GM18868 (cell line): ENCODE results near the gene LHPP.

ENCODE experiments used
- ATAC-seq: cut with Tn5 transposase; IDR thresholded peaks from one replicate; pipeline ENCODE4 v1.9.1; 2021; ENCODE audit warnings: mild to moderate bottlenecking, moderate library complexity; ENCODE audit not compliant: unreplicated experiment

The LHPP gene

GRCh38 chr10:124469956-124470484, 8.4 kb downstream of the LHPP start:
- no peak for ATAC-seq

- ATAC-seq: no peak
These were observed 9.2 kb downstream of the LHPP start for GRCh38 chr10:124470544-124471434.

DNA sequence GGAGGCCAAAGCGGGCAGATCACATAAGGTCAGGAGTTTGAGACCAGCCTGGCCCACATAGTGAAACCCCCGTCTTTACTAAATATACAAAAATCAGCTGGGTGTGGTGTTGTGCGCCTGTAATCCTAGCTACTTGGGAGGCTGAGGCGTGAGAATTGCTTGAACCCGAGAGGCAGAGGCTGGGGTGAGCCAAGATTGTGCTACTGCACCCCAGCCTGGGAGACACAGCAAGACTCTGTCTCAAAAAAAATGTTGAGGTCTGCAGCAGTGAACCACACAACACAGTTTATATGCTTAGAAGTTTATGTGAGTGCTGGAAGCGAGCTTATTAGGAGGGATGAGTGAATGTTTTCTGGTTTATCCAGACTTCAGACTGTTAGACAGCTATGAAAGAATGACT, 10.4 kb downstream of the LHPP start:
- ATAC-seq: no peak

- no peak for ATAC-seq
These were observed 11.4 kb downstream of the LHPP start for GRCh38 chr10:124473070-124473469.

DNA sequence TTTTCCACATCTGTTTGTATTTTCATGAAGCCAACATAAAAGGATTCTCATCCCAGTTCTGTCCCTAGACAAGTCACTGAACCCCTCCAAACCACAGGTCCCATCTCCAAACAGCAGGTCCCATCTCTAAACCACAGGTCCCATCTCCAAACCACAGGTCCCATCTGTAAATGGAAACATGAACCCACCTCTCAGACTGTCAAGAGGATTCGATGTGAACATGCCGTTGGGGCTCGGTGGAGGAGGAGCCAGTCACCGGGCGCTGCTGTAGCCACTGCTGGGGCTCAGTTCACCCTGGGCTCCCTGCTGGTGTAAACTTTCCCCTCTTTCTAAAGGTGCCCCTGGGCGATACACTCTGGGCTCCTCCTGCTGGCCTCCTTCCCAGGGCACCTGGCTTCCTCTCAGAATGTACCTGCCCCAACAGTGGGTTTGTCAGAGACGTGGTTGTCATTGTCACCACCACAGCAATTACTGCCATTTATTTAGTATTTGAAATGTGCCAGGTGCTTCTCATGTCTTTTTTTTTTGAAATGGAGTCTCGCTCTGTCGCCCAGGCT, 13.0 kb downstream of the LHPP start:
- ATAC-seq: no peak

- no peak for ATAC-seq
These were observed 14.6 kb downstream of the LHPP start for GRCh38 chr10:124476043-124476725.

- ATAC-seq: no peak
These were observed 16.2 kb downstream of the LHPP start for GRCh38 chr10:124477614-124478363.

GRCh38 chr10:124478515-124478914, 16.9 kb downstream of the LHPP start:
- no peak for ATAC-seq

DNA sequence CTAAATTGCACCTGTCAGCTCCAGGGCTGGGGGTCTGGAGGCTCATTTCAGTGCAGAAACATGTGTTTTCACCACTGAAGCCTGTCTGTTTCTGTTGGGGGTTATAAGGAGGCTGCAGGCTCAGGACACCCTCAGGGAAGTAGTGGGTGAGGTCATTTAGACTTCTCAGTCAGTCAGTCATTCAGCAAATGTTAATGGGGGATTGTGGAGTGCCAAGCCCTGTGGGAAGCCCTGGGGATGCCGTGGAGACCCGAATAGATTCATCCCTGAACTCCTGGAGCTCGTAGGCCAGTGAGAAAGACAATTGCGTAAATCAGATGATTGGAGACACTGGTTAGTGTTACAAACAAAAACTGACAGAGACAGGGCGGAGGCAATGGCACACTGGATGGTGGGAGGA, 19.2 kb downstream of the LHPP start:
- no peak for ATAC-seq

- no peak for ATAC-seq
These were observed 20.1 kb downstream of the LHPP start for GRCh38 chr10:124481717-124482116.

GRCh38 chr10:124482236-124482800, 20.7 kb downstream of the LHPP start:
- no peak for ATAC-seq

DNA sequence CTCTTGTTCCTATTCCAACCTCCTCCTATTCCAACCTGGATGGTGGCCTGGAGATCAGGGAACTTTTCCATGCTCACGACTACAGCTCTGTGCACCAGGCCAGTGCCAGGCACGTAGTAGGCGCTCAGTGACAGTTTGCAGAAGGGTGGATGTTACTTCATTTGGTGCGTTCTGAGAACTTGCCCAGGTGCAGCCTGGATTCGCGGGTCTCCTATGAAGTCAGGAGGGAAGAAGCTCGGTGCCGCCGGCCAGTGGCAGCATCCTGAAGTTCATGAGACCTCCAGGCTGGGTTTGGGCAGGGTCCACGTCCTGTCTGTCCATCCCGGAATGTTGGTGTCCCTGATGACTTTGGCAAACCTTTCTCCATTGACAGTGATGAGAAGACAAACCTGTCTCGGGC, 21.3 kb downstream of the LHPP start:
- ATAC-seq: no peak

- no peak for ATAC-seq
These were observed 22.4 kb downstream of the LHPP start for GRCh38 chr10:124484031-124484430.

- no peak for ATAC-seq
These were observed 23.0 kb downstream of the LHPP start for GRCh38 chr10:124484661-124485060.

- ATAC-seq: no peak
These were observed 25.0 kb downstream of the LHPP start for GRCh38 chr10:124486635-124487034.

GRCh38 chr10:124491105-124491504, 29.5 kb downstream of the LHPP start:
- no peak for ATAC-seq

DNA sequence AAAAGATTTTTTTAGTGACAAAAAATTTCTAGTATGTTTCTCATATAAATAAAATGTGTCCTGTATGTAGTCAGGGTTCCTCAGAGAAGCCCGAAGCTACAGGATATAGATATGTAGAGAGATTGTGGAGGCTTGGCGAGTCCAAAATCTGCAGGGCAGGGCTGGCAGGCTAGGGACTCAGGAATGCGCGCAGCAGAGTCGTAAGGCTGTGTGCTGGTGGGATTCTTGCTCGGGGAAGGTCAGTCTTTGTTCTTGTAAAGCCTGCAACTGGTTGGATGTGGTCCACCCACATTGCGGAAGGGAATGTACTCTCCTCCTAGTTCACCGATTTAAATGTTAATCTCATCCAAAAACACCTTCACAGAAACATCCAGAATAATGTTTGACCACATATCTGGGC, 30.6 kb downstream of the LHPP start:
- no peak for ATAC-seq

DNA sequence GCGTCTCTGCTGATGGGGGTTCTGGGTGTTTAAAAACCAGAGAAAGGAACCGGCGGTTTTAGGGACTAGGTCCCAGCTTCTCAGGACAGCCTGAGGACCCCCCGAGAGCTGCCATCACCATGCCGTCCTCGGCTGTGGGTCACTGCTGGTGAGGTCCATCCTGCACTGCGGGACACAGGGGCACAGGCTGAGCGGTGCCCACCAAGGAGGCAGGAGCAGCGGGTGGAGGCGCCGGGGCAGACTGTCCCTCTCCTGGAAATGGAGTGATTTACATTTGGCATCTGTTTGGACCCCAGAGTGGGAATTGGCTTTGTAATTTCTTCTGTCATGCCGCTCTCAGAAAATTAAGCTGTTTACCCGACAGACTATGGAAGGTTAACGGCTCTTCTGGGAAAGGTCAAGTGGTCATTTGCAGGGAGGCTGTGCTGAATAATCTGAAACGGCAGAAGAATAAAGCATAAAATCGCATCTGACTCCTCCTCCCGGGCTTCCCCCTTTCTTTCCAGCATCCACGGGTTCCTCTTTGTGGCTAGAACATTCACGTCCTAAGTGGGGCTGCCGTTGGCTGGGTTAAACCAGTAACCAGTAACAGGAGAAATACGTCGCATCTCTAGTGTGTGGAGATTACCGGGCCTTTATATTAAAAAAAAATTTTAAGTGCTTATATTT, 31.7 kb downstream of the LHPP start:
- no peak for ATAC-seq

GRCh38 chr10:124494046-124494807, 32.6 kb downstream of the LHPP start:
- no peak for ATAC-seq
